HEK293T (cell line): ENCODE data around the gene SFSWAP.
"Not testable (repeated sequence)": the region's sequence is repeated elsewhere in the genome, so short reads cannot be mapped to it uniquely, and the experiment has no call there.

ENCODE experiments used
- CTCF ChIA-PET: fragments of 350-600 bp; formaldehyde crosslinking; extraction: SDS; loops from one replicate; lab custom pipeline; 2021; ENCODE audit warnings: antibody characterized with exemption, inconsistent platforms; lab: Yijun Ruan, JAX
- POLR2A ChIA-PET: fragments of 350-600 bp; formaldehyde crosslinking; extraction: SDS; loops from one replicate; lab custom pipeline; 2020; ENCODE audit warnings: antibody characterized with exemption, inconsistent platforms; lab: Yijun Ruan, JAX
- DNase-seq: peaks from one replicate; pipeline ENCODE4 v3.0.0; 2012; ENCODE audit warnings: mixed read lengths; ENCODE audit errors: extremely low spot score
- ARNT ChIP-seq: fragments of 450-650 bp; IDR thresholded peaks from 2 replicates; pipeline ENCODE4 v1.6.1; 2017; ENCODE audit warnings: mild to moderate bottlenecking
- BHLHE40 ChIP-seq: fragments of 450-650 bp; IDR thresholded peaks from 2 replicates; pipeline ENCODE4 v1.6.1; 2016; ENCODE audit warnings: mild to moderate bottlenecking, moderate library complexity, borderline replicate concordance
- CTBP1 ChIP-seq: fragments of 450-650 bp; IDR thresholded peaks from 2 replicates; pipeline ENCODE4 v1.6.1; 2016; ENCODE audit warnings: borderline replicate concordance
- ELF4 ChIP-seq: fragments of 450-650 bp; IDR thresholded peaks from 2 replicates; pipeline ENCODE4 v1.6.1; 2017; ENCODE audit warnings: antibody characterized with exemption
- FOXA1 ChIP-seq: fragments of 450-650 bp; IDR thresholded peaks from 2 replicates; pipeline ENCODE4 v1.6.1; 2016; ENCODE audit warnings: mild to moderate bottlenecking
- FOXK2 ChIP-seq: fragments of 450-650 bp; IDR thresholded peaks from 2 replicates; pipeline ENCODE4 v1.6.1; 2016; ENCODE audit warnings: mild to moderate bottlenecking
- FOXM1 ChIP-seq: fragments of 450-650 bp; IDR thresholded peaks from 2 replicates; pipeline ENCODE4 v1.6.1; 2017; ENCODE audit warnings: mild to moderate bottlenecking, borderline replicate concordance
- HDGF ChIP-seq: fragments of 450-650 bp; IDR thresholded peaks from 2 replicates; pipeline ENCODE4 v1.6.1; 2017; ENCODE audit warnings: antibody characterized with exemption, borderline replicate concordance
- L3MBTL2 ChIP-seq: fragments of 450-650 bp; conservative IDR thresholded peaks from 2 replicates; pipeline ENCODE4 v1.6.1; 2016; ENCODE audit warnings: mild to moderate bottlenecking
- LEF1 ChIP-seq: fragments of 450-650 bp; IDR thresholded peaks from 2 replicates; pipeline ENCODE4 v1.6.1; 2017; ENCODE audit warnings: mild to moderate bottlenecking, borderline replicate concordance
- NFRKB ChIP-seq: fragments of 450-650 bp; IDR thresholded peaks from 2 replicates; pipeline ENCODE4 v1.6.1; 2016; ENCODE audit warnings: mild to moderate bottlenecking, moderate library complexity
- PKNOX1 ChIP-seq: fragments of 450-650 bp; IDR thresholded peaks from 2 replicates; pipeline ENCODE4 v1.6.1; 2016
- SP1 ChIP-seq: fragments of 450-650 bp; IDR thresholded peaks from 2 replicates; pipeline ENCODE4 v1.6.1; 2017
- SUZ12 ChIP-seq: fragments of 450-650 bp; IDR thresholded peaks from 2 replicates; pipeline ENCODE4 v1.6.1; 2016; ENCODE audit warnings: mild to moderate bottlenecking
- TARDBP ChIP-seq: fragments of 450-650 bp; IDR thresholded peaks from 2 replicates; pipeline ENCODE4 v1.6.1; 2016
- ZNF384 ChIP-seq: fragments of 450-650 bp; IDR thresholded peaks from 2 replicates; pipeline ENCODE4 v1.6.1; 2016

The SFSWAP gene

GRCh38 chr12:131736446-131737149 is 25.7 kb downstream of the SFSWAP start:
- CTCF ChIA-PET, result no interaction called here
- POLR2A ChIA-PET, result no interaction called here
- no peak for TF ChIP-seq SUZ12
- no peak for TF ChIP-seq SP1
- TF ChIP-seq HDGF, result no peak
- TF ChIP-seq PKNOX1, result peak; percentile 31; the same call in 1 of the 2 replicates
- no peak for TF ChIP-seq ELF4
- no peak for TF ChIP-seq L3MBTL2
- DNase-seq, result no peak

GRCh38 chr12:131737150-131737827 is 26.4 kb downstream of the SFSWAP start:
- POLR2A ChIA-PET, result interaction anchor here (0.9 kb wide), 1 partner anchor 94 kb away, joined by 3 read pairs; no protein-coding TSS in a partner anchor
- no peak for DNase-seq
- CTCF ChIA-PET, result no interaction called here
- TF ChIP-seq TARDBP (no peak), LEF1 (no peak), BHLHE40 (no peak), ELF4 (no peak), PKNOX1 (no peak), FOXA1 (no peak), HDGF (no peak), NFRKB (no peak), CTBP1 (no peak), FOXK2 (no peak), ARNT (no peak), L3MBTL2 (no peak), ZNF384 (no peak), FOXM1 (no peak), SP1 (no peak), SUZ12 (no peak)

GRCh38 chr12:131738196-131738595 is 27.3 kb downstream of the SFSWAP start:
- ChIA-PET POLR2A (no interaction called here), CTCF (no interaction called here)
- TF ChIP-seq FOXK2, result no peak
- no peak for TF ChIP-seq ELF4
- TF ChIP-seq TARDBP, result no peak
- no peak for TF ChIP-seq CTBP1
- no peak for TF ChIP-seq ZNF384
- TF ChIP-seq SP1, result no peak
- no peak for TF ChIP-seq BHLHE40
- TF ChIP-seq HDGF, result no peak
- TF ChIP-seq FOXM1, result no peak
- no peak for TF ChIP-seq ARNT
- no peak for TF ChIP-seq FOXA1
- TF ChIP-seq L3MBTL2, result no peak
- TF ChIP-seq LEF1, result no peak
- no peak for TF ChIP-seq SUZ12
- TF ChIP-seq NFRKB, result no peak
- TF ChIP-seq PKNOX1, result no peak
- DNase-seq, result no peak

GRCh38 chr12:131740626-131741025 is 29.7 kb downstream of the SFSWAP start:
- ChIA-PET POLR2A (no interaction called here), CTCF (no interaction called here)
- no peak for DNase-seq
- no peak for TF ChIP-seq FOXM1
- TF ChIP-seq L3MBTL2, result no peak
- TF ChIP-seq ZNF384, result no peak
- no peak for TF ChIP-seq PKNOX1
- no peak for TF ChIP-seq HDGF
- TF ChIP-seq NFRKB, result no peak
- no peak for TF ChIP-seq ARNT
- TF ChIP-seq ELF4, result no peak
- TF ChIP-seq LEF1, result no peak
- TF ChIP-seq SP1, result no peak

- POLR2A ChIA-PET, DNase-seq, CTCF ChIA-PET: not testable (repeated sequence)
Observed at GRCh38 chr12:131742761-131743160, 31.9 kb downstream of the SFSWAP start.

GRCh38 chr12:131743410-131743809 is 32.5 kb downstream of the SFSWAP start:
- POLR2A ChIA-PET, DNase-seq, CTCF ChIA-PET: not testable (repeated sequence)

- POLR2A ChIA-PET, CTCF ChIA-PET: not testable (repeated sequence)
Observed at GRCh38 chr12:131743880-131744279, 33.0 kb downstream of the SFSWAP start.

GRCh38 chr12:131744675-131745074 is 33.8 kb downstream of the SFSWAP start:
- CTCF ChIA-PET, DNase-seq, POLR2A ChIA-PET: not testable (repeated sequence)

More at GRCh38 chr12:131743880-131744279, 33.0 kb downstream of the SFSWAP start:
- DNase-seq, result not testable (repeated sequence)
